ENCODE data around the gene BAIAP2L1.

The BAIAP2L1 gene

GRCh38 chr7:98357751-98358161 is 43.1 kb downstream of the BAIAP2L1 start:
- no peak for DNase-seq

DNA sequence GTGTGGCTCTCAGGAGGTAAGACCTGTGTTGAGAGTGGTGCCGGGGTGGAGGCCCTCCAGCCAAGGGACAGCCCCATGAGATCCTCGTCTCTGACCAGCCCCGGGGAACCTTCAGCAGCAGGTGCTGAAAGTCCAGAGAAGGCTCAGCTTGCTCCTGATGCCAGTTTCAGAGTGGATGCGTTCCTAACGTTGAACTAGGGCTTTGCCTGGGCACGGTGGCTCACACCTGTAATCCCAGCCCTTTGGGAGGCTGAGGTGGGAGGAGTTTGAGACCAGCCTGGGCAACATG is 45.7 kb downstream of the BAIAP2L1 start:
- no peak for DNase-seq

DNA sequence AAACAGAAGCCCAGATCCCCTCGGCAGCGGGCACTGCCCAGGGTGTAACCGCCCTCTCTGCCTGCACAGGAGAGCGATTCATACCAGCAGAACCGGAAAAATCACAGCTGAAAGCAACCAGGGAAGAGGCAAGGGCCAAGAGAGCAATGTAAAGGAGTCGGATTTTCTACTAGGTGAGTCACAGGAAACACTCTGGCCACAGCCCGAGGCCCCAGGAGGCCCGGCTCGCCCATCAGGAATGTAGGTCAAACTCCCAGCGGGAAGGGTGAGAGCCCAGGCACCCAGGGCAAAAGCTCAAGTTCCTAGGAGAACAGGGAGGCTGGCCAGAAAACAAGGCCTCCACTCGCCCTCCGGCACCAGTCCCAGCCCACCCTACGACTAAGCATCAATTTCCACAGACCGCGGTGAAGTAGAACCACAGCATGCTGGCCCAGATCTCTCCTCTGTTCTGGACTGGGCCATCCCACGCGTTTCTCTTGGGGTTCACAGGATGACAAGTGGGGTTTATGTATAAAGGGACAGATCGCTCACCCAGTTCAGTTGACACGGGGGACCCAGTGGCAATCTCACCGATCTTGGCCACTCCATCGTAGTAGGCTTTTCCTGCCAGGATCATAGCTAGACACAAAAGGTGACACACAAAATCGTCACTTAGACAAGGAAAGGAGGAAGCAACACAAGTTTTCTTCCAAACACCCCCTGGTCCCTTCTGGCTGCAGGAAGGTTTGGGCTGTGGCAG is 46.2 kb downstream of the BAIAP2L1 start:
- DNase-seq: no peak

DNA sequence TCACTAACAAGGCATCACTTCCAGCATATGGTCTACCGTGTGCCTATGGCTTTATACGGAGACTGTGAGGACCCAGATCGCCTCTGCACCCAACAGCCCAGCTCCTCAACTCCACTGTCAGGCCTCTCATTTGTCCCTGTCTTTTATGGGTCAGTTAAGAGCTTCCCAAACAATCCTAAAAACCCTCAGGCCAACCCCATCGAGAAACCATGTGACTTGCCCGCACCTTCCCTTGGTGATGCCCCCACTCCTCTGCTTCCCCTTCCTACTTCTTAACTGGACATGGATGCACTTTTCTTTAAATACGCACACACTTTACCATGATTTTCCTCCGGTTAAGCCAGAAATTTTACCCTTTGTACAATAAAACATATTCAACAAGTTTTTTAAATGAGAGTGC is 46.8 kb downstream of the BAIAP2L1 start:
- no peak for DNase-seq

- DNase-seq: no peak
Measured at GRCh38 chr7:98352621-98353020, 48.3 kb downstream of the BAIAP2L1 start.

- no peak for DNase-seq
Measured at GRCh38 chr7:98351136-98351535, 49.8 kb downstream of the BAIAP2L1 start.

- DNase-seq: no peak
Measured at GRCh38 chr7:98348726-98349474, 52.0 kb downstream of the BAIAP2L1 start.

- no peak for DNase-seq
Measured at GRCh38 chr7:98346515-98347069, 54.3 kb downstream of the BAIAP2L1 start.

- DNase-seq: no peak
Measured at GRCh38 chr7:98341106-98341505, 59.8 kb downstream of the BAIAP2L1 start.

DNA sequence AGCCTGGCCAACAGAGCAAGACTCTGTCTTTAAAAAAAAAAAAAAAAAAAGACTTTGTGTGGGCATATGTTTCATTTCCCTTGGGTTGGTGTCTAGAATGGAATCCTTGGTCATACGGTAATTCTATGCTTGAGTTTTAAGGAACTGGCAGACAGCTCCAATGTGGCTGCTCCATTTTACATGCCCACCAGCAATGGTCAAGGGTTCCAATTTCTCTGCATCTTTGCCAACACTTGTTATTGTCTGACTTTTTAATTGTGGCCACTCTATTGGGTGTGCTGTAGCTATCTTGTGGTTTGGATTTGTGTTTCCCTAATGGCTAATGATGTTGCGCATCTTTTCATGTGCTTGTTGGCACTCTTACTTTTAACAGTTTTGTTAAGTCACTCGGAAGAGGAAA is 61.8 kb downstream of the BAIAP2L1 start:
- no peak for DNase-seq

DNA sequence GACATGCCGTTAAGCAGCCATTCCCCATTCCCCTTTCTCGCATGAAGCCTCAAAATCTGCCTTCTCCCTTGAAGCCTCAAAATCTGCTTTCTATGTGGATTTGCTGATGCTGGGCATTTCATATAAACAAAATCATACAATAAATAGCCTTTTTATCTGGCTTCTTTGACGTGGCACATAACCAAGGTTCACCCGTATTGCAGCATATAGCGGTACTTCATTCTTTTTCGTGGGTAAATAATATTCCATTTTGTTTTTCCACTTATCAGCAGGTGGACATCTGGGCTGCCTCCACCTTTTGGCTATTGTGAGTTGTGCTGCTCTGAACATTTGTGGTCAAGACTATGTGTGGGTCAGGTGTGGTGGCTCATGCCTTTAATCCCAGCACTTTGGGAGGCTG is 62.4 kb downstream of the BAIAP2L1 start:
- DNase-seq: no peak

DNA sequence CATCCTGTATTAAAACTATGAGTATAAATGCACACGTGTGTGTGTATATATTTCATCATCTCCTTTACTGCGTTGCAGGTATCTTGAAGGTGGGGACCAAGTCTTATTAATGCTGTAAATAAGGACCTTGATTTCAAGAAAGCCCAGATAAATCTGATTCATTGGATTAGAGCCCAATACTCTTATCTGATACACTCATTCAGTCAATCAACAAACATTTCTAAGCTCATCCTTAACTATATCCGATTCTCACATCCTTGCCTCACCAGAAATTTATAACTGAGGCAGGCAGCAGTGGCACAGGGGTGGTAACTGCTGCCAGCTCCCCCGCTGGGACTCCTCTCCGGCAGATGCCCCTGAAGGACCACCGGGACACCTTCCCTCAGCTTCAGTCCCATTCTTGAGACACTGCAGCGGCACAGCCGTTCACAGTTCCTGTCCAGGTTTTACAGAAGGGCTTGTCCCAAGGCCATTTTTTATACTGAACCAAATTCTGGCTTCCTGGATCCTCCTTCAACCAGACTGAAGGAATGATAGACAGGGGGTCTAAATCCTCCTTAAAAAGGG is 65.4 kb downstream of the BAIAP2L1 start:
- DNase-seq: no peak

- DNase-seq: no peak
Measured at GRCh38 chr7:98334081-98334480, 66.8 kb downstream of the BAIAP2L1 start.

- DNase-seq: no peak
Measured at GRCh38 chr7:98330926-98331529, 69.9 kb downstream of the BAIAP2L1 start.

GRCh38 chr7:98329791-98330373 is 71.0 kb downstream of the BAIAP2L1 start:
- no peak for DNase-seq

GRCh38 chr7:98329100-98329790 is 71.6 kb downstream of the BAIAP2L1 start:
- DNase-seq: no peak

GRCh38 chr7:98324782-98325181 is 76.1 kb downstream of the BAIAP2L1 start:
- DNase-seq: no peak

GRCh38 chr7:98323597-98324322 is 77.1 kb downstream of the BAIAP2L1 start:
- no peak for DNase-seq

DNA sequence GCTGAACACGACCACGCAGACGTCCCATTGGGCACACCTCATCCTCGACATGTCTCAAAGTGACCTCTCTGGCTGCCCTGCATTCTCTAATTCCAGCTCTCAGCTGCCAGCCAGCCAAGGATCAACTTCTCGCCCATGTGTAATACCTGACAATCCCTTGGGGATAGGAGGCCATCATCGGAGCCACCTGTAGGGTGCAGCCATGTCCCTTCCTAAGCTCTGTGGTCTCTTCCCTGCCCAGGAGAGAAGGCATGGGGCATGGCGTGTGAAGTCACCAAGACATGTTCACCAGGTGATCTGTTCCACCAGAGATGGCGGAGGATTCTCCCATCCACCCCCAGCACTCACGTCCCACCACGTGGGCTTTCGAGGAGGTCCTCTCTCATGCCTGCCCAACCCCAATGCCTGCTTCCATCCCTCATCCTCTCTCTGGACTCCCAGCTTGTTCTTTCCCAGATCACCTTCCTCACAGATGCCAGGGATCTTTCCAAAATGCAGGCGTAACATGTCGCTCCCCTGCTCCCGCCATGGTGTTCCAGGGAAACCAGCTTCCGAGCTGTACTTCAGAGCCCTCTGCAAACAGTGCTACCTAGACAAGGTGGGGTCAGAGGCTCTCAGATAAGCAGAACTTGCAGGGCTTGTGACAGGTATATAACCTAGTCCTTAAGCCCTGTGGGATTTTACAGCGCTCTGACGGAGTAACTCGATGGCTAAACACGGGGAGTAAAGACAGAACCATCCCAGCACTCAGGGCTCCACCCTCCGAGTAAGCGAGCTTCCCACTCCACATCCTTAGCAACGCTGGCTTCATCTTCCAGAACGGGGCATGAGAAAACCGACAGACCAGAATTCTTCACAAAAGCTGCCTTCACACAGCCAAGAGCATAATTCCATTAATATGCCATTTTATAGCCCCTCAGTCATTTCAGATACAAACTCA is 78.3 kb downstream of the BAIAP2L1 start:
- no peak for DNase-seq

GRCh38 chr7:98321301-98321700 is 79.6 kb downstream of the BAIAP2L1 start:
- no peak for DNase-seq

DNA sequence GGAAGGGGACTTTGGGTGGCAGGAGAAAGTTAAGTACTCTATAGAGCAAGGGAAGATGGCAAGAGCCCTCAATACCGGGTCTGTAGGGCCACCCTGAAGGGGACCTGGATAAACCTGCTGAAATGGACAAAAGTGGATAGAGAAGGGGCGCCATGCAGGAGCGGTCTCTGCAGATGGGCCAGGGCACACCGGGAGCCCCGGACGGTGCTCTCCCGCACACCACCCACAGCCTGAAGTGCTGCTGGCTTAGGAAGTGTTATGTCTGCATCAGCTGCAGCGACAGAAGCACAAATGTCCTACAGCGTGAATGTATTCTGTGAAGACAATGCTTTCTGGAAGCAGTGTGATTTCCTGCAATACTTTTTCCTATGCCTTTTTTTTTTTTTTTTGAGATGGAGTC is 81.7 kb downstream of the BAIAP2L1 start:
- DNase-seq: no peak
